22Rv1 (cell line): ENCODE data around the gene MICU1.

Source experiments
- ZFX ChIP-seq: fragments of 450-650 bp; IDR thresholded peaks from 2 replicates; pipeline ENCODE4 v1.6.1; 2017; ENCODE audit warnings: antibody characterized with exemption, borderline replicate concordance
- TF ChIP-seq, protein P1 (sequence below): fragments of 450-650 bp; IDR thresholded peaks from 2 replicates; pipeline ENCODE4 v1.5.1; 2017; ENCODE audit warnings: mild to moderate bottlenecking

- TF ChIP-seq, protein P1, sequence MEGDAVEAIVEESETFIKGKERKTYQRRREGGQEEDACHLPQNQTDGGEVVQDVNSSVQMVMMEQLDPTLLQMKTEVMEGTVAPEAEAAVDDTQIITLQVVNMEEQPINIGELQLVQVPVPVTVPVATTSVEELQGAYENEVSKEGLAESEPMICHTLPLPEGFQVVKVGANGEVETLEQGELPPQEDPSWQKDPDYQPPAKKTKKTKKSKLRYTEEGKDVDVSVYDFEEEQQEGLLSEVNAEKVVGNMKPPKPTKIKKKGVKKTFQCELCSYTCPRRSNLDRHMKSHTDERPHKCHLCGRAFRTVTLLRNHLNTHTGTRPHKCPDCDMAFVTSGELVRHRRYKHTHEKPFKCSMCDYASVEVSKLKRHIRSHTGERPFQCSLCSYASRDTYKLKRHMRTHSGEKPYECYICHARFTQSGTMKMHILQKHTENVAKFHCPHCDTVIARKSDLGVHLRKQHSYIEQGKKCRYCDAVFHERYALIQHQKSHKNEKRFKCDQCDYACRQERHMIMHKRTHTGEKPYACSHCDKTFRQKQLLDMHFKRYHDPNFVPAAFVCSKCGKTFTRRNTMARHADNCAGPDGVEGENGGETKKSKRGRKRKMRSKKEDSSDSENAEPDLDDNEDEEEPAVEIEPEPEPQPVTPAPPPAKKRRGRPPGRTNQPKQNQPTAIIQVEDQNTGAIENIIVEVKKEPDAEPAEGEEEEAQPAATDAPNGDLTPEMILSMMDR, result no peak
- TF ChIP-seq ZFX, result no peak
Observed at GRCh38 chr10:72658696-72659400, 33.0 kb upstream of the MICU1 start.
